ENCODE data around the gene SRPRB. TPM values are rescaled to one million over a fixed set of nuclear protein-coding genes. Genes with fewer than 3 reads are reported as not detected.

SRPRB gene
- total RNA-seq, 1 donor from 2014 or later, result 45.4 TPM

- H3K4me1 ChIP-seq, result no peaks in the 10 kb centered on the region
- DNase-seq (no peak), ATAC-seq (no peak)
- intact Hi-C loops (cut with DNase I), result no loop called here
- H3K4me3 ChIP-seq, result no peak overlapping the region
- H3K27ac ChIP-seq, result no peak overlapping the region
- no peaks in the 10 kb centered on the region for H3K9me3 ChIP-seq
- H3K27me3 ChIP-seq, result peaks cover 9% of the 10 kb centered on the region
- H3K36me3 ChIP-seq, result no peaks in the 10 kb centered on the region
- TF ChIP-seq CTCF (IDR thresholded peaks at IDR 0.05), result no peak
These were observed 24.0 kb upstream of the SRPRB start for GRCh38 chr3:133781570-133781969.

- H3K4me3 ChIP-seq, result no peak overlapping the region
- intact Hi-C loops (cut with DNase I), result no loop called here
- no peaks in the 10 kb centered on the region for H3K36me3 ChIP-seq
- no peaks in the 10 kb centered on the region for H3K4me1 ChIP-seq
- no peaks in the 10 kb centered on the region for H3K9me3 ChIP-seq
- DNase-seq (no peak), ATAC-seq (no peak)
- TF ChIP-seq CTCF (IDR thresholded peaks at IDR 0.05), result no peak
- H3K27me3 ChIP-seq, result peaks cover 9% of the 10 kb centered on the region
- H3K27ac ChIP-seq, result no peak overlapping the region
These were observed 23.2 kb upstream of the SRPRB start for GRCh38 chr3:133782454-133782853.

GRCh38 chr3:133783762-133784161, 21.9 kb upstream of the SRPRB start:
- Histone ChIP-seq H3K36me3 (no peaks in the 10 kb centered on the region), H3K27me3 (peaks cover 9% of the 10 kb centered on the region), H3K4me3 (no peak overlapping the region), H3K27ac (no peak overlapping the region), H3K4me1 (no peaks in the 10 kb centered on the region), H3K9me3 (no peaks in the 10 kb centered on the region)
- no peak for DNase-seq
- intact Hi-C loops (cut with DNase I), result no loop called here
- no peak for ATAC-seq
- TF ChIP-seq CTCF (IDR thresholded peaks at IDR 0.05), result no peak

GRCh38 chr3:133788024-133788423, 17.6 kb upstream of the SRPRB start:
- Histone ChIP-seq H3K27me3 (no peaks in the 10 kb centered on the region), H3K4me1 (no peaks in the 10 kb centered on the region), H3K9me3 (no peaks in the 10 kb centered on the region), H3K36me3 (no peaks in the 10 kb centered on the region), H3K27ac (no peak overlapping the region), H3K4me3 (no peak overlapping the region)
- TF ChIP-seq CTCF (IDR thresholded peaks at IDR 0.05), result no peak
- intact Hi-C loops (cut with DNase I), result no loop called here
- DNase-seq (no peak), ATAC-seq (no peak)

GRCh38 chr3:133792171-133792763, 13.3 kb upstream of the SRPRB start:
- intact Hi-C loops (cut with DNase I), result no loop called here
- Histone ChIP-seq H3K9me3 (no peaks in the 10 kb centered on the region), H3K4me3 (no peak overlapping the region), H3K27me3 (no peaks in the 10 kb centered on the region), H3K4me1 (no peaks in the 10 kb centered on the region), H3K36me3 (no peaks in the 10 kb centered on the region), H3K27ac (no peak overlapping the region)
- ATAC-seq (no peak), DNase-seq (no peak)
- TF ChIP-seq CTCF (IDR thresholded peaks at IDR 0.05), result no peak
